Liver (tissue), 9 donors: ENCODE results near the gene CD7. TPM values are rescaled to one million over a fixed set of nuclear protein-coding genes. Genes with fewer than 3 reads are reported as not detected.
A peak's percentile ranks its signal among the peaks of the same experiment; 100 is the strongest.
"Not testable (repeated sequence)": the region's sequence is repeated elsewhere in the genome, so short reads cannot be mapped to it uniquely, and the experiment has no call there.

ENCODE experiments used
- DNase-seq: peaks from one replicate; pipeline ENCODE4 v3.0.0-alpha.2; 2017; ENCODE audit warnings: low spot score
- H3K27ac ChIP-seq, 2 donors: one replicate each; pipeline ENCODE4 v1.7.0; 2013; ENCODE audit warnings: inconsistent platforms in 2 of 2, low read length in 2 of 2, control low read depth in 1 of 2, low read depth in 1 of 2, mild to moderate bottlenecking in 1 of 2
- H3K27me3 ChIP-seq, 4 donors: one replicate each; pipeline versions ENCODE4 v1.6.1 to v1.7.0; 2013; ENCODE audit warnings: low read length in 3 of 4, inconsistent platforms in 1 of 4, mild to moderate bottlenecking in 1 of 4, moderate library complexity in 1 of 4; ENCODE audit not compliant: control insufficient read depth in 4 of 4, insufficient read depth in 4 of 4
- H3K36me3 ChIP-seq, 4 donors: one replicate each; pipeline versions ENCODE4 v1.6.1 to v1.7.0; 2013; ENCODE audit warnings: low read length in 3 of 4, mild to moderate bottlenecking in 3 of 4, low read depth in 1 of 4, moderate library complexity in 1 of 4; ENCODE audit not compliant: control insufficient read depth in 4 of 4, insufficient read depth in 3 of 4
- H3K4me1 ChIP-seq, 4 donors: one replicate each; pipeline versions ENCODE4 v1.6.1 to v1.7.0; 2013; ENCODE audit warnings: low read length in 3 of 4, mild to moderate bottlenecking in 3 of 4, moderate library complexity in 1 of 4; ENCODE audit not compliant: control insufficient read depth in 4 of 4, insufficient read depth in 4 of 4
- H3K4me3 ChIP-seq, 3 donors: one replicate each; pipeline versions ENCODE4 v1.6.1 to v1.7.0; 2013; ENCODE audit warnings: low read length in 3 of 3, control low read depth in 1 of 3, low read depth in 1 of 3, mild to moderate bottlenecking in 1 of 3
- H3K9ac ChIP-seq, 2 donors: one replicate each; pipeline ENCODE4 v1.7.0; 2013; ENCODE audit warnings: low read length in 2 of 2, mild to moderate bottlenecking in 2 of 2, moderate library complexity in 2 of 2, control low read depth in 1 of 2, low read depth in 1 of 2
- H3K9me3 ChIP-seq, 4 donors: one replicate each; pipeline versions ENCODE4 v1.6.1 to v1.7.0; 2013; ENCODE audit warnings: low read length in 3 of 4; ENCODE audit not compliant: control insufficient read depth in 4 of 4
- ATF3 ChIP-seq: IDR thresholded peaks from 2 replicates; pipeline ENCODE4 v1.6.1; 2016; ENCODE audit warnings: antibody characterized with exemption
- CTCF ChIP-seq: fragments of 150-350 bp; IDR thresholded peaks from 2 replicates; pipeline ENCODE4 v1.5.1; 2017; ENCODE audit warnings: improper control_type of control experiment, low read depth, low read length; ENCODE audit not compliant: missing input control
- EGR1 ChIP-seq, 2 donors: IDR thresholded peaks; 2 replicates each; pipeline ENCODE4 v1.6.1; 2016 to 2018; ENCODE audit warnings: antibody characterized with exemption in 2 of 2, low read depth in 2 of 2
- FOXA1 ChIP-seq: IDR thresholded peaks from 2 replicates; pipeline ENCODE4 v1.6.1; 2016; ENCODE audit warnings: antibody characterized with exemption
- FOXA2 ChIP-seq: IDR thresholded peaks from 2 replicates; pipeline ENCODE4 v1.6.1; 2016; ENCODE audit warnings: antibody characterized with exemption
- GABPA ChIP-seq, 2 donors: IDR thresholded peaks in 1 of 2; conservative IDR thresholded peaks in 1 of 2; 2 replicates each; pipeline ENCODE4 v1.6.1; 2016; ENCODE audit warnings: antibody characterized with exemption in 2 of 2, mild to moderate bottlenecking in 1 of 2, moderate library complexity in 1 of 2
- HNF4A ChIP-seq, 2 donors: conservative IDR thresholded peaks; 2 replicates each; pipeline ENCODE4 v1.6.1; 2016; ENCODE audit warnings: antibody characterized with exemption in 2 of 2, mild to moderate bottlenecking in 2 of 2
- HNF4G ChIP-seq: IDR thresholded peaks from 2 replicates; pipeline ENCODE4 v1.6.1; 2016; ENCODE audit warnings: antibody characterized with exemption
- JUND ChIP-seq, 2 donors: IDR thresholded peaks; 2 replicates each; pipeline ENCODE4 v1.6.1; 2016; ENCODE audit warnings: antibody characterized with exemption in 2 of 2
- MAX ChIP-seq: IDR thresholded peaks from 2 replicates; pipeline ENCODE4 v1.6.1; 2016; ENCODE audit warnings: antibody characterized with exemption
- NR2F2 ChIP-seq: IDR thresholded peaks from 2 replicates; pipeline ENCODE4 v1.6.1; 2016; ENCODE audit warnings: antibody characterized with exemption
- RAD21 ChIP-seq, 2 donors: IDR thresholded peaks; 2 replicates each; pipeline ENCODE4 v1.6.1; 2016; ENCODE audit warnings: antibody characterized with exemption in 2 of 2, mild to moderate bottlenecking in 2 of 2
- REST ChIP-seq: IDR thresholded peaks from 2 replicates; pipeline ENCODE4 v1.6.1; 2016; ENCODE audit warnings: antibody characterized with exemption, mild to moderate bottlenecking
- RXRA ChIP-seq, 2 donors: IDR thresholded peaks; 2 replicates each; pipeline ENCODE4 v1.6.1; 2017 to 2018; ENCODE audit warnings: antibody characterized with exemption in 2 of 2, mild to moderate bottlenecking in 1 of 2
- SP1 ChIP-seq: IDR thresholded peaks from 2 replicates; pipeline ENCODE4 v1.6.1; 2018; ENCODE audit warnings: antibody characterized with exemption, mild to moderate bottlenecking
- TAF1 ChIP-seq: conservative IDR thresholded peaks from 2 replicates; pipeline ENCODE4 v1.6.1; 2016; ENCODE audit warnings: antibody characterized with exemption, mild to moderate bottlenecking
- YY1 ChIP-seq: IDR thresholded peaks from 2 replicates; pipeline ENCODE4 v1.6.1; 2016; ENCODE audit warnings: antibody characterized with exemption, mild to moderate bottlenecking
- ZBTB33 ChIP-seq: IDR thresholded peaks from 2 replicates; pipeline ENCODE4 v1.6.1; 2016; ENCODE audit warnings: antibody characterized with exemption
- WGBS: extraction: QIAGEN DNeasy Blood & Tissue Kit; methylation state at CpG from one replicate; pipeline ENCODE4 v1.1.7; 2013; 5-methylcytosine and 5-hydroxymethylcytosine counted together
- polyA plus RNA-seq, 2 donors: library from polyadenylated mRNA; stranded (reverse) in 1 of 2; unstranded in 1 of 2; fragments of 200-250 nt in 1 of 2; fragments of >200 nt in 1 of 2; fragmentation: Nextera tagmentation in 1 of 2; extraction: Ambion mirVana in 1 of 2; gene quantifications; one replicate each; pipeline versions ENCODE4 v1.2.1 to v1.2.3, GENCODE V29; 2013 to 2015
- total RNA-seq, 2 donors: library from RNA; depleted of rRNA; stranded (reverse); fragments of >200 nt; gene quantifications; one replicate each; pipeline ENCODE4 v1.2.3, GENCODE V29; 2014
- donor health status: healthy.
- donor health status: healthy.
- donor health status: healthy.
- donor health status: healthy.
- donor health status: healthy.

Gene CD7
- total and polyA plus RNA-seq, 4 donors, result 1.0 to 1.5 (median 1.4) TPM

- Histone ChIP-seq H3K9ac (no peak overlapping the region), H3K27me3 (no peaks in the 10 kb centered on the region), H3K9me3 (no peaks in the 10 kb centered on the region), H3K36me3 (no peaks in the 10 kb centered on the region), H3K27ac (no peak overlapping the region), H3K4me1 (peaks cover 0 to 4% (median 2%) of the 10 kb centered on the region in 4 donors), H3K4me3 (no peak overlapping the region)
- no peak for DNase-seq
- TF ChIP-seq JUND (IDR thresholded peaks at IDR 0.05) (no peak), ATF3 (no peak), EGR1 (IDR thresholded peaks at IDR 0.05; ENCODE audit: low read depth in 2 of 2) (no peak), ZBTB33 (no peak), YY1 (no peak), RXRA (IDR thresholded peaks at IDR 0.05) (no peak), HNF4G (no peak)
- 73% methylated on average over 9 of the region's 9 CpGs for WGBS
Observed at GRCh38 chr17:82348434-82348833, 31.0 kb upstream of the CD7 start.

- not testable (repeated sequence) for H3K27me3 ChIP-seq, H3K9me3 ChIP-seq, H3K4me1 ChIP-seq, H3K9ac ChIP-seq, H3K36me3 ChIP-seq, H3K27ac ChIP-seq, DNase-seq, H3K4me3 ChIP-seq
- 86% methylated on average over 11 of the region's 11 CpGs for WGBS
Observed at GRCh38 chr17:82347994-82348393, 30.6 kb upstream of the CD7 start.

GRCh38 chr17:82346342-82347300 is 29.2 kb upstream of the CD7 start:
- 60% methylated on average over 28 of the region's 28 CpGs for WGBS

More at GRCh38 chr17:82346342-82347300, 29.2 kb upstream of the CD7 start:
- Histone ChIP-seq H3K36me3 (no peaks in the 10 kb centered on the region), H3K27me3 (no peaks in the 10 kb centered on the region), H3K9ac (no peak overlapping the region), H3K9me3 (no peaks in the 10 kb centered on the region), H3K27ac (no peak overlapping the region), H3K4me3 (no peak overlapping the region), H3K4me1 (peaks cover 0 to 4% (median 1%) of the 10 kb centered on the region in 4 donors)
- TF ChIP-seq TAF1 (no peak), RAD21 (IDR thresholded peaks at IDR 0.05) (no peak), RXRA (IDR thresholded peaks at IDR 0.05) (peak in 1 of 2 donors; percentile 51), HNF4G (no peak), CTCF (no peak), HNF4A (conservative IDR thresholded peaks at IDR 0.05) (no peak), FOXA1 (no peak), YY1 (no peak), EGR1 (IDR thresholded peaks at IDR 0.05; ENCODE audit: low read depth in 2 of 2) (no peak), GABPA (IDR thresholded peaks at IDR 0.05 in 1 of 2, conservative IDR thresholded peaks at IDR 0.05 in 1 of 2) (no peak), NR2F2 (no peak), SP1 (peak; percentile 34), ATF3 (no peak), MAX (no peak), REST (no peak), FOXA2 (no peak)
- no peak for DNase-seq
